DND-41 (cell line): Measurements from ENCODE around the gene NME9.

Experiments
- ATAC-seq: fragments of 200-7000 bp; cut with Tn5 transposase; 3 replicates; pipeline ENCODE4 v1.9.1; 2021; ENCODE audit warnings: low read depth; ENCODE audit not compliant: insufficient read depth
- DNase-seq: peaks from one replicate; pipeline ENCODE4 v3.0.0-alpha.2; 2020
- H2AFZ ChIP-seq: 2 replicates; pipeline ENCODE4 v1.6.0; 2012; ENCODE audit warnings: low read depth, low read length
- H3K27ac ChIP-seq: 2 replicates; pipeline ENCODE4 v1.5.1; 2012; ENCODE audit warnings: low read length, inconsistent platforms
- H3K27me3 ChIP-seq: fragments of 200-600 bp; sonication (generic); 2 replicates; pipeline ENCODE4 v1.6.0; 2012; ENCODE audit warnings: low read length, mild to moderate bottlenecking, inconsistent platforms; ENCODE audit not compliant: insufficient read depth, poor library complexity
- H3K36me3 ChIP-seq: 2 replicates; pipeline ENCODE4 v1.5.1; 2012; ENCODE audit warnings: low read length, inconsistent platforms; ENCODE audit not compliant: insufficient read depth
- H3K4me1 ChIP-seq: 2 replicates; pipeline ENCODE4 v1.5.1; 2012; ENCODE audit warnings: mild to moderate bottlenecking, low read length; ENCODE audit not compliant: insufficient read depth
- H3K4me2 ChIP-seq: 2 replicates; pipeline ENCODE4 v1.6.0; 2012; ENCODE audit warnings: mild to moderate bottlenecking, moderate library complexity, low read length, inconsistent platforms; ENCODE audit not compliant: insufficient read depth
- H3K4me3 ChIP-seq, 2 experiments: fragments of 200-600 bp in 1 of 2; shearing (Covaris generic) in 1 of 2; 2 replicates each; pipeline ENCODE4 v1.5.1; 2012 to 2016; ENCODE audit warnings: inconsistent platforms in 2 of 2, low read length in 2 of 2, mild to moderate bottlenecking in 2 of 2, low read depth in 1 of 2, moderate library complexity in 1 of 2
- H3K79me2 ChIP-seq: 2 replicates; pipeline ENCODE4 v1.6.0; 2012; ENCODE audit warnings: low read length, inconsistent platforms; ENCODE audit not compliant: insufficient read depth
- H3K9ac ChIP-seq: 2 replicates; pipeline ENCODE4 v1.6.0; 2012; ENCODE audit warnings: low read depth, mild to moderate bottlenecking, inconsistent platforms, low read length, moderate library complexity
- H3K9me3 ChIP-seq: 2 replicates; pipeline ENCODE4 v1.5.1; 2012; ENCODE audit warnings: low read length, moderate library complexity, mild to moderate bottlenecking, inconsistent platforms; ENCODE audit not compliant: insufficient read depth, severe bottlenecking
- H4K20me1 ChIP-seq: 2 replicates; pipeline ENCODE4 v1.6.0; 2012; ENCODE audit warnings: low read length; ENCODE audit not compliant: insufficient read depth
- CTCF ChIP-seq: IDR thresholded peaks from 2 replicates; pipeline ENCODE4 v1.5.1; 2012; ENCODE audit warnings: borderline replicate concordance, low read length, moderate library complexity, mild to moderate bottlenecking; ENCODE audit not compliant: poor library complexity, severe bottlenecking; ENCODE audit errors: extremely low read depth
- EZH2 ChIP-seq: IDR thresholded peaks from 3 replicates; pipeline ENCODE4 v1.6.1; 2012; ENCODE audit warnings: borderline replicate concordance, low read depth, mild to moderate bottlenecking, moderate library complexity, low read length, inconsistent platforms; ENCODE audit not compliant: severe bottlenecking

The NME9 gene

GRCh38 chr3:138354376-138354775 is 24.7 kb upstream of the NME9 start:
- H3K27ac ChIP-seq, result no peak overlapping the region
- no peak overlapping the region for H3K4me2 ChIP-seq
- H3K79me2 ChIP-seq, result no peaks in the 10 kb centered on the region
- TF ChIP-seq CTCF (no peak), EZH2 (no peak)
- no peak overlapping the region for H3K9ac ChIP-seq
- H3K4me1 ChIP-seq, result no peaks in the 10 kb centered on the region
- ATAC-seq (no peak), DNase-seq (no peak)
- no peak overlapping the region for H2AFZ ChIP-seq
- no peaks in the 10 kb centered on the region for H3K36me3 ChIP-seq
- no peaks in the 10 kb centered on the region for H4K20me1 ChIP-seq
- no peaks in the 10 kb centered on the region for H3K9me3 ChIP-seq
- H3K4me3 ChIP-seq, result no peak overlapping the region
- H3K27me3 ChIP-seq, result peaks cover 2% of the 10 kb centered on the region

- H3K4me1 ChIP-seq, result no peaks in the 10 kb centered on the region
- no peak for TF ChIP-seq CTCF
- no peak for TF ChIP-seq EZH2
- H3K9ac ChIP-seq, result no peak overlapping the region
- no peak overlapping the region for H2AFZ ChIP-seq
- H3K27me3 ChIP-seq, result peaks cover 2% of the 10 kb centered on the region
- H3K4me2 ChIP-seq, result no peak overlapping the region
- H4K20me1 ChIP-seq, result no peaks in the 10 kb centered on the region
- no peaks in the 10 kb centered on the region for H3K9me3 ChIP-seq
- H3K27ac ChIP-seq, result no peak overlapping the region
- no peaks in the 10 kb centered on the region for H3K79me2 ChIP-seq
- H3K36me3 ChIP-seq, result no peaks in the 10 kb centered on the region
- no peak for DNase-seq
- no peak overlapping the region for H3K4me3 ChIP-seq
- no peak for ATAC-seq
These were observed 22.4 kb upstream of the NME9 start for GRCh38 chr3:138351916-138352550.

- DNase-seq, result no peak
These were observed 21.5 kb upstream of the NME9 start for GRCh38 chr3:138351151-138351550.

More at GRCh38 chr3:138351151-138351550, 21.5 kb upstream of the NME9 start:
- no peak for ATAC-seq
- no peak overlapping the region for H3K4me2 ChIP-seq
- no peak overlapping the region for H3K9ac ChIP-seq
- peaks cover 2% of the 10 kb centered on the region for H3K27me3 ChIP-seq
- no peaks in the 10 kb centered on the region for H4K20me1 ChIP-seq
- no peak overlapping the region for H3K27ac ChIP-seq
- H3K4me3 ChIP-seq, result no peak overlapping the region
- TF ChIP-seq CTCF (no peak), EZH2 (no peak)
- H3K4me1 ChIP-seq, result no peaks in the 10 kb centered on the region
- H2AFZ ChIP-seq, result no peak overlapping the region
- no peaks in the 10 kb centered on the region for H3K79me2 ChIP-seq
- H3K9me3 ChIP-seq, result no peaks in the 10 kb centered on the region
- H3K36me3 ChIP-seq, result no peaks in the 10 kb centered on the region
